ENCODE data around the gene TACO1.

TACO1 gene

DNA sequence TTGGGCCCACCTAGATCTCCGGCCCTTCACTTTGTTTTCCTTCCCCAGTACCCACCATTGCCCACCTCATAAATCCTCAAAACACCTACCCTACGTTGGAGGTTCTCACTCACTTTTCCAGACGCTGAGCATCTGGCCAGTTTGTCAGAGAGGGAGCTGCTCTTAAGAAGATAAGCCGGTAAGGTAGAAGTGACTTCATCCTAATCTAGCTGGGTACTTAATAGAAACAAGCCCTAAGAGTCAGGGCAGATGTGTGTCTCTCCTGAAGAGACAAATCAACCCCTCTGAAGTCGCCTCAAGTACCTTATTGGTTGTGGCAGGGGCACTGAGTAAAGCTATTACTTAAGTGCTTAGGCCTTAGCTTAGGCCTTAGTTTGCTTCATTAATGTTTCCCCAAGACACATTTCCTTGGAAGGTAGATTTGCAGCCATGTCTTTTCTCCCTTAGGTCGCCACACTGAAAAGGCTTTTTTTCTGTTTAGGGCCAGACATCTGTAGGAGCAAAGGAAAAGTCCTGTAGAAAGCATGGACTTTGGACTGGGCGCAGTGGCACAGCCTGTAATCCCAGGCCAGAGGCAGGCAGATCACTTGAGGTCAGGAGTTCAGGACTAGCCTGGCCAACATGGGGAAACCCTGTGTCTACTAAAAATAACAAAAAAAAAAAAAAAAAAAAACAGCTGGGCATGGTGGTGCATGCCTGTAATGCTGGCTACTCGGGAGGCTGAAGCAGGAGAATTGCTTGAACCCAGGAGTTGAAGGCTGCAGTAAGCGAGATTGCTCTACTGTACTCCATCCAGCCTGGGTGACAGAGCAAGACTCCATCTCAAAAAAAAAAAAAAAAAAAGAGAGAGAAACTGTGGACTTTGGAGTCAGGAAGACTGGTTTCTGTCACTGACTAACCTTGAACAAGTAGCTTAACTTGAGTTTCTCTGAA, 1.0 kb downstream of the TACO1 start:
- no peak for DNase-seq (ENCODE audit: low spot score)

- DNase-seq (ENCODE audit: low spot score): no peak
These were observed 9.3 kb downstream of the TACO1 start for GRCh38 chr17:63609816-63610573.

DNA sequence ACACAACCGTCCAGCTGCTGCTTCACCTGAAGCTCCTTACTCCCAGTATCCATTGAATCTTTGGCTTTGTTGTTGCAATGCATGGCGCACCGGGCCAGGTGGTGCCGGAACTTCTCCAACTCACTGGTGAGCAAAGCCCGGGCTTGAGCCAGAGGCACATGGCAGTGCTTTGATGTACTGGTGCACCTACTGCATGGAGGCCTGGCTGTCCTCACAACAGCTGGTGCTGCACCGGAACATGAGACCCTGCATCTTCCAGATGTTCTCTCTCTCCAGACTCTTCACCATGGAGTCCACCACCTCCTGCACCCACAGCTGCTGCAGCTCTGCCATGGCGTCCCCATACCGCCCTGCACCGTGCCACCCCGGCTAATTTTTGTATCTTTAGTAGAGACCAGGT, 10.2 kb downstream of the TACO1 start:
- DNase-seq (ENCODE audit: low spot score): no peak

GRCh38 chr17:63611354-63611753, 10.7 kb downstream of the TACO1 start:
- DNase-seq (ENCODE audit: low spot score): no peak

DNA sequence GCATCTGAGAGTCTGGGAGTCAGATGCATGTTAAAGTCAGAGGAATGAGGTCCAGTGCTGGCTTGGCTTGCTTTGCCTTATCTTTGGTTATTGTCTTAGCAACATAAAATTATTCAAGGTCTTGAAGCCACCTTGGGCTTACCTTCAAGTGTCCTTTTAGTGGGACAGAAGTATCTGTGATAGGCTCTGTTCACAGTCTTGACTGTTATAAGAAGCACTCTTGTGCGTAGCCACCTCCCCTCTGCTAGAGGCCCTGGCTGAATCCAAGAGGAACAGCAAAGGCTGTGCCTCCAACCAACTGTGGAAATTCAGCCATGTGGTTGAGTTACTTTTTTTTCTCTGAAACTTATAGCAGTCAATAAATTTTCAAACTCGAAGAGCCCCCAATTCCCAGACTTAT, 13.0 kb downstream of the TACO1 start:
- DNase-seq (ENCODE audit: low spot score): no peak

DNA sequence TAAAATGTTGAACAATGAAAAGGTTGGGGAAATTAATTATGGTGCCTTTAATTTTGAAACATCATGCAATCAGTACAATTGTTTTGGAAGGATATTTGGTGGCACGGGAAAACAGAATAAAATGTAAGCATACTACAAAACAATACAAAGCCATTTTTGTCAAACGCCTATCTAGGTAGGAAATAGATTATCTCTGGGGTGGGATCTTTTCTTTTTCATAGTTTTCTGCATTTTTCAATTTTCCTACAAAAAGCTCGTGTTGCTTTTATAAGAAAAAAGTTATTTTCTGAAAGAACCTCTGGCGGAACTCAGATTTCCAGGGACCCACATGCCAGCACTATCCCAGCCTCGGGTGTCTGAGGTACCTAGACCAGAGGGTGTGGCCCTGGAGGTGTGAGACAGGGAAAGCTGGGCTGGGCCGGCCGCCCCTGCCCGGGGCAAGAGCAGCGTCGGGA, 20.6 kb downstream of the TACO1 start:
- DNase-seq (ENCODE audit: low spot score): peak; percentile 18

DNA sequence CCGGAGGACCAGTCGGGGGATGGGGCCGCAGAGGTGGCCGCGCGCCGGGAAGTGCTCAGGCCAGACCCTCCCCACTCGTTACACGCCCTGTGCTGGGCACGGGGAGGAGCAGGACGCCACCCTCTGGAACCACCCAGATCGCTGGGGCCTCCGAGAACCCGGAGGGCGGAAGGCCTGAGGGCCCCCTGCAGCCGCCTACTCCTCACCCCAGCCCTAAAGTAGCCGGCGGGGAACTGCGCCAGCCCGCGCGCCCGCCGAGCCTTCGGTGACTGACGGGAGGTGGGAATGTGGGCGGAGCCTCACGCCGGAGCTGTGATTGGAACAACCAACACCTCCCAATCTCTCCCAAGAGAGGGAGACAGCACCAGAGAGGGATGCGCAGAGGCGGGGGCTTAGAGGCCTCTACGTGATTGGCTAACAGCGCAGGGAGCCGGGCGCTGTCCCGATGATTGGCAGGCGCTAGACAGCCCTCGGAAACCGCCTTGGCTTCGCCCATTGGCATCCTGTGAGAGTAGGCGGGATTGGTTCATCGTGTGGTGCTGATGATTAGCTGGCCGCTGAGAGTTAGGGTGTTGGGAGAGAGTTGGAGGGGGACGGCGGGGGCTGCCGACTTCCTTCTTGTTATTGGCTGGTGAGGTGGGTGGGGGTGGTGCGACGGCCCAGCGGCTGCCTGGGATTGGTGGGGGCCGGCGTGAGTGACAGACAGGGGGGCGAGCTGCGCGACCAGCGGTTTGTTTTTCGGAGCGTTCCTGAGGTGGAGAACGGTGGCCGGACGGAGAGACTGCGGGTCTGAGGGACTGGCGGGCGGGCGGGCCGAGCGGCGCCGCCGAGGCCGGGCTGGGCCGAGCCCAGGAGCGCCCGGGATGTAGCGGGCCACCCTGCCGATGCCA, 21.2 kb downstream of the TACO1 start, which contains the start of gene MAP3K3:
Gene MAP3K3 (plus strand): TSS at position 734 of the 890 bp plus-strand sequence. CDS start 343 bp downstream, outside the sequence.
- peak; percentile 99 for DNase-seq (ENCODE audit: low spot score)

DNA sequence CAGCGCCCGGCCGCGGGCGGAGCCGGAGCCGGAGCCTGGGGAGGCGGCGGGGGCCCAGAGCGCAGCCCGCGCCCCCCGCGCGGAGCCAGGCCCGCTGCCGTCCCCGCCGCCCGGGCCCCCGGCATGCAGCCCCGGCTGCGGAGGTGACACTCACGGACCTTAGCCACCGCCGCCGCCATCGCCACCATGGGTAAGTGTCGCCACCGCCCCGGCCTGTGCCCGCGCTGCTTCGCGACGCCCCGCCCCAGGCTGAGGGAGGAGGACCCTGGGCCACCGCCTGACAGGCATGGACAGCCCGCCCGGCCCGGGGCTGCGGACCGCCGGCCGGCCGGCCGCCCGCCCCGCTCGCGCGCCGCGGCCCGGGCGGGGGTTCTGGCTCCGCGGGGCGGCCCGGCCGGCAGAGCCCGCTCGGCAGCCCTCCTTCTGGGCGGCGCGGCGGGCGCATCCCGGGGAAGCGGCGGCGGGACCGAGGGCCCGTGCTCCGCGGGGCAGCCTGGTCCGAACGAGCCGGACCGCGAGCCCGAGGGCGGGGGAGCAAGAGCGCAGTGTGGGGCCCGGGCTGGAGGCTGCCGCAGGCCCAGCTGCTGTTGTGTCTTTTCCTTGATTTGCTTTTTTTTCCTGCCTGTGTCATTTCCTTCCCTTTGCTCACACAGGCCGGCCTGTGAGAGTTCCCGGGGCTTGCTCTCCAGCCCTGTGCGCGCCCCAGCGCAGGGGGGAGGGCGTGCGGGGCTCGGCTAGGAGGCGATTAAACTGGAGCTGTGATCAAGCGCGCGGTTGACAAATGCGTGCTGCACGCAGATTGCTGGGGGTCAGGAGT, 22.1 kb downstream of the TACO1 start:
- peak; percentile 73 for DNase-seq (ENCODE audit: low spot score)

DNA sequence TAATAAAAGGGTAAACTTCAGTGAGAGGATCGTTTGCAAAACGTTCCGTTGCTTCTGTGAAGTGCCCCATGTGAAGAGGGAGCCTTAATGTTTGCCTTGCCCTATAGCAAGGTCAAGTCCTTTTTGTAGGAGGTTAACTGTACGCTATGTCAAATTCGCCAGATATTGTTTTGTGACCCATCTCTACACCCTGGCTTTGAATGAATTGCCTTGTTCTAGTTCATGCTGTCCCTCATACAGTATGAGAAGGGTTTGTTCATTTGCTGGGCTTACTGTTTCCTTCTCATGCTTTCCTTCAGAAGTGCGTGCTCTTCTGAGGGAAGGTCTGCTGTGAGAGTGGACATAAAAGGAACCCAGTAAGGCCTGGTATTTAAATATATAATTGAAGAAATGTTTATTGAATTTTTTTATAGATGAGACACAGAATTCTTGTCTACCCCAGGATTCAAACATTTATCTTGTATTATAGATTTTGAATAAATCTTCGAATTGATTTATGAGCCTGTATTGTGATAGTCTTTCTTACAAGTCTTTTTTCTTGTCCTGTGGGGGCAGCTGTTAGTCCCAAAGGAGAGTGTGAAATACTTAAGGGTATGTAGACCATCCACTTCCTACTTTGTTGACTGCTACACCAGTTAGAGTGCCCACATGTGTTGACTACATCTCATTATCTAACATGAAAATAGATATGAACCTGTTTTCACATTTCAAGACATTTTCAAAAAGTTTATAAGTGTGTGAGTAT, 23.3 kb downstream of the TACO1 start:
- DNase-seq (ENCODE audit: low spot score): no peak

GRCh38 chr17:63624531-63624880, 23.8 kb downstream of the TACO1 start:
- no peak for DNase-seq (ENCODE audit: low spot score)

DNA sequence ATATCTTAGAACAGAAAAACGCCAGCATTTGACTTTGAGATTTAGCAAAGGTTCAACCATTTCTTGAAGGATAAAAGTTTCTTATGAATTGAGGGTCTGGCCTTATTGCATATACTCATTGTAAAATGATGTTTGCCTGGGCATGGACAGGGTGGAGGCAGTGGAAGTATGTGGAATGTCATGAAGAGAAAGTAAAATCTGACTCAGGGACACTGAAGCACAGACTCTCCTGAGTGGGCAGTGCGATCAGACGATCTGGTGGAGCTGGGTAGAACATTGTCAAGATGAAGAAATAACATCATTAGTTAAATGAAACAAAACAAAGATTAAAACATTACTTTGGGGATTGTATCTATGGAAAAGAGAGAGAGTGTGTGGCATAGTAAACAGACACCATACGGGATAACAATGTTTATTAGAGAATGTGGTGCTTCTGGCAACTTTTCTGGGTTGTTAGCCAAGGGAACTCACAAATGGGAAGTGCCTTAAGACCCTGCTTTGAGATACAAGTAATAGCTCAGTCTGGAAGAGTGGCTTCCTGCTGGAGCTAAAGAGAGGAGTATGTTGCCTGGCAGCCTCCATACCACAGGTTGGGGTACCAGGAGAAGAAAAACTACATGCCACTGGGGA, 26.0 kb downstream of the TACO1 start:
- DNase-seq (ENCODE audit: low spot score): peak; percentile 48

DNA sequence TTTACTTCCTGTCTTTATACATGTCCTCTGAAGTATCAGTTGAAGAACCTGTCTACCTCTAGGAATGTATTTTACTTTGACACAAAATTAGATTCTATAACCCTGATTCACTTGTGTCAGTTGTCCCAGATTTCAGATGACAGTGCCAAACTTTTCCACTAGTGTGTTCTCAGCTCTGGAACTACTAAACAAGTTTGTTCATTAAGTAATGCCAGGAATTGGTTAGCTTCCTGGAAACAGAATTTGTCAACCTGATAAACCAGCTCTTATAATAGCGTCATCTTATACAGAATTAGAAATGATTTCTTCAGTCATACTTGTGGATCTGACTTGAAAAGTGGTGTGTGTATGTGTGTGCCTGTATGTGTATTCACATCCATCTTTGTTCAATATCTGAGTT, 28.9 kb downstream of the TACO1 start:
- DNase-seq (ENCODE audit: low spot score): no peak

GRCh38 chr17:63631062-63631461, 30.4 kb downstream of the TACO1 start:
- DNase-seq (ENCODE audit: low spot score): no peak

GRCh38 chr17:63631626-63632025, 30.9 kb downstream of the TACO1 start:
- no peak for DNase-seq (ENCODE audit: low spot score)

DNA sequence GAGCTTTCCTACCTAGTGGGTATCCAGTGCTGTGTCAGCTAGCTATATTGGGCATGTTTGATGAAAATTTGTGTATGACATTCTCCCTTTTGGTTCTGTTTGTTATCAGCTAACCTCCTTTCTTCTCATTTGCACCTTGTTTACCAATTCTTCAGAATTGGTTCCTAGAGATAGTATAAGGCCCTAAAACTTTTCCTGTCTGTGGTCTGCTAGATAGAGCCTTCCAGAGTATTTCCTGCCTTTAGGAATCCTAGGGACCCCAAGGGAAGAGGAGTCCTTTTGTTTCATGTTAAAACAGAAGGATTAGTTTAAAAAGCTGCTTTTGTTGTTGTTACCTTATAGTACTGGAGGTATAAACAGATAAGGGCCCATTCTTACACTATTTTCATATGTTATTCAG, 33.0 kb downstream of the TACO1 start:
- no peak for DNase-seq (ENCODE audit: low spot score)

GRCh38 chr17:63634163-63634562, 33.5 kb downstream of the TACO1 start:
- no peak for DNase-seq (ENCODE audit: low spot score)

DNA sequence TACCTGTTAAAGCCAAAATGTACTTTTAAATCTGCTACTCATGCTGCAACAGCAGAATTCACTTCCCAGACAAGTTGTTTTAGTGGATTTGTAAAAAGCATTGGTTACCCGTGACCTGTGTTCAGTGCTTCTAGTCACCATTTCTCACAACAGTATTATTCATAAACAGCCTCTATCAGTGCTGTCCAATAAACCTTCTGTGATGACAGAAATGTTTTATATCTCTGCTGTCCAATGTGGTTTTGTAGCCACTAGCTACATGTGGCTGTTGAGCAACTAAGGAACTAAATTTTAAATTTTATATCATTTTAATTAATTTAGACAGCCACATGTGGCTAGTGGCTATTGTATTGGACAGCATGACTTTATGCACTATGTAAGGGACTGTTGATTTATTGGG, 34.1 kb downstream of the TACO1 start:
- DNase-seq (ENCODE audit: low spot score): no peak

DNA sequence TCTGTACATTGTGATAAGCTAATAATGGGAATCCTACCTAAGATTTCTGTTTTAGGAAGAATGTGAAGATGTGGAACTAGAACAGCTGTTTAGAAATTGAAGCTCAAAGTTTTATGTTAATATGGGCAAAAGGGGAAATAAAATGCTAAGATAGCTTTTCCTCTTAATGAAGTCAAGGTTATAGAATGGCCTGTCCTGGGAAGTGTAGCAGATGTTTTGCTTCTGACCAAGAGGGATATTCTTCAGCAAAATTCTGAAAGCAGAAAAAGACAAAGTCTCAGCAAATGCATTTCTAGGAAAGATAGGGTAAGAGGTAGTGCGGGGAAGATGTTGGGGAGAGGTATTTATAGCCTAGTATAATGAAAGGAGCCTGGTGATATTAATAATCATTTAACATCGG, 34.6 kb downstream of the TACO1 start:
- no peak for DNase-seq (ENCODE audit: low spot score)

GRCh38 chr17:63635787-63636186, 35.1 kb downstream of the TACO1 start:
- DNase-seq (ENCODE audit: low spot score): no peak

DNA sequence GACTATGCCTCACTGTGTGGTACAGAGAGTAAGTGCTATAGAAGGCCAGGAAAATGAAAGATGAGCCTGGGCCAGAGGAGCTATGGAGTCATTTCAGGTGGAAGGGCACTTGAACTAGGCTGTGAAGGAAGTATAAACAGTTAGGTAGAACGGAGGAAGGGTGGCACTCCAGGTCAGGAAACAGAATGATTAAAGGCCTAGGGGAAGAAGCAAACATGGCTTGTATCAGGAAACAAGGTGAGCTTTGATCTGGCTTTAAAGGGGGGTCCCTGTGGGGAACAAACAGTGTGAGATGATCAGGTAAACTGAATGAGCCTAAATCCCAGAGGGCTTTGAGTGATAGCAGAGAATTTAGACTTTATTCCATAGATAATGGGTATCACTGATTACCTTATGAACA, 38.4 kb downstream of the TACO1 start:
- no peak for DNase-seq (ENCODE audit: low spot score)

All from hepatic stellate cell (primary cell).